LNCaP clone FGC (cell line): Measurements from ENCODE around the gene LRRC8D.

Source experiments
- DNase-seq: peaks from one replicate; pipeline ENCODE4 v3.0.0-alpha.2; 2011; ENCODE audit warnings: low read depth
- H3K4me3 ChIP-seq: 2 replicates; pipeline ENCODE4 v1.5.1; 2011; ENCODE audit warnings: mild to moderate bottlenecking, low read depth, low read length, control low read depth
- TF ChIP-seq, protein P1 (sequence below): IDR thresholded peaks from 2 replicates; pipeline ENCODE4 v1.5.1; 2012; ENCODE audit warnings: mild to moderate bottlenecking; ENCODE audit not compliant: control insufficient read depth, insufficient read depth; ENCODE audit errors: extremely low read depth

LRRC8D gene

DNA sequence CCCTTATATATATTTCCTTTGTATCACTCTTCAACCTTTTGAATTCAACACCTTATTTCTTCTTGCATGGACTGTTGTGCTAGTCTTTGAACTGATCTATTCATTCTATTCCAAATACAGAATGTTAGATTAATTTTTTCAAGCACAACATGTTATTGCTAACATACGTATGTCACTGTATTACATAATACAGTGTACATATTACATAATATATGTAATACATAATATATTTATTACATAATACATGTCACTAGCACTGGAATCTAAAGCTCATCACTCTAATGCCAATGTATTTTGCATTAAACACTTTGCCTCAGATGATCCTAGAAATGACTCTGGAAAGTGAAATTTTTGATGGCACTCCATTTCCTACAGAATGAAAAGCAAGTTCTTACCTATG, 59.8 kb downstream of the LRRC8D start:
- no peak overlapping the region for H3K4me3 ChIP-seq
- no peak for DNase-seq
- TF ChIP-seq, protein P1, sequence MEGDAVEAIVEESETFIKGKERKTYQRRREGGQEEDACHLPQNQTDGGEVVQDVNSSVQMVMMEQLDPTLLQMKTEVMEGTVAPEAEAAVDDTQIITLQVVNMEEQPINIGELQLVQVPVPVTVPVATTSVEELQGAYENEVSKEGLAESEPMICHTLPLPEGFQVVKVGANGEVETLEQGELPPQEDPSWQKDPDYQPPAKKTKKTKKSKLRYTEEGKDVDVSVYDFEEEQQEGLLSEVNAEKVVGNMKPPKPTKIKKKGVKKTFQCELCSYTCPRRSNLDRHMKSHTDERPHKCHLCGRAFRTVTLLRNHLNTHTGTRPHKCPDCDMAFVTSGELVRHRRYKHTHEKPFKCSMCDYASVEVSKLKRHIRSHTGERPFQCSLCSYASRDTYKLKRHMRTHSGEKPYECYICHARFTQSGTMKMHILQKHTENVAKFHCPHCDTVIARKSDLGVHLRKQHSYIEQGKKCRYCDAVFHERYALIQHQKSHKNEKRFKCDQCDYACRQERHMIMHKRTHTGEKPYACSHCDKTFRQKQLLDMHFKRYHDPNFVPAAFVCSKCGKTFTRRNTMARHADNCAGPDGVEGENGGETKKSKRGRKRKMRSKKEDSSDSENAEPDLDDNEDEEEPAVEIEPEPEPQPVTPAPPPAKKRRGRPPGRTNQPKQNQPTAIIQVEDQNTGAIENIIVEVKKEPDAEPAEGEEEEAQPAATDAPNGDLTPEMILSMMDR = no peak

DNA sequence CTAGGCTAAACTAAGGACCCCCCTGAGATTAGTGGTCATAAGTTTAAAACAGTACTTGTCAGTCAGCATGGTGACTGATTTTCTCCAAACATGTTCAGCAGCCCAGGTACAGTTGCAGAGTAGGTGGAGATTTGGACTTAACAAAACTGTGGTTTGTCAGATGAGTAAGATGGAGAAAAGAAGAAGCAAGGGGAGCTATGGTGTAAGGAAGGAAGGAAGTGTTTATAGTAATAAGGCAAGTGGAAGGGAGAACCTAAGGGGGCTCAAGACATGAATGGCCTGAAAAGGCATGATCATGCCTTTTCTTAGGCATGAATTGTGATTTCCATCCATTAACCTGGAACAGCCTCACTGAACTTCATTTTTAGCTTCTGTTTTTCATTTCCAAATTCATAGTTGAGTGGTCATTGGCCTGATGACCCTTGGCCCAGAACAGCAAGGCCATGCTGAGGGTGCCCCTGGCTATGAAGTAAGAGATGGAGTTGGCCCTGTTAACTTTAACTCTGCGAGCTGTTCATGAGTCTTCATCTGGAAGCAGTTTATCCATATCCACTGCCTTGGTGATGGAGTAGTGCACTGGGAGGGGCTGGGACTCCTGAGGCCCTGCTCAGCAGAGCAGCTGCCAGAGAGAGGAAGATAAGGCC, 60.7 kb downstream of the LRRC8D start:
- H3K4me3 ChIP-seq = no peak overlapping the region
- TF ChIP-seq, protein P1 = no peak
- no peak for DNase-seq

DNA sequence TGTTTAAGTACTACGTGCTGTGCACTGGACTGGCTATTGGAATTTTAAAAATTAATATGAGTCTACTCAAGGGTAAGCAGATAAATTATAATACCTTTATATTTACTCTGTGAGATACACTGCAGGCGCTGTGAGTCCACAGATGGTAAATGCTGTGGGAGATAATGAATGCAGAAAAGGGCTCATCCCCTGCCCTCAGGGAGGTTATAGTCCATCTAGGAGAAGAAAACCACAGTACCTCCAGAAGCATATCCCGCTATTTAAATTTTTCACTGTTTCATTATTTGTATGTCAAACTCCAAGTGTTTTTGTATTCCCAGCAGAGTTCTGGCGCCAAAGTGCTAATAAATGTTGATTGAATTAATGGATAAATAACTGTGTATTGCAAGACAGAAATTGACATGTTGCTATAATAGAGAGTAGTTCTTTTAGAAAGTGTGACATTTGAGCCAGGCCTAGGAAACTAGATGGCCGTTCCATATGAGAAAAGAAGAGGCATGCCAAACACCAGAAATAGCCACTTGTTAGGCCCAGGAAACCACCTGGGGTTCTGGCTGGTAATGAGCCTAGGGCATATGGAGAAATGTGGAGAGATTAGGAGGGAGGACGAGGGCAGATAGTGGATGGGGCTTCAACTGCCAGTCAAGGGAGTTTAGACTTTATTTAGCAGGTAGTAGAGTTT, 61.7 kb downstream of the LRRC8D start:
- no peak overlapping the region for H3K4me3 ChIP-seq
- DNase-seq = no peak
- TF ChIP-seq, protein P1 = no peak

DNA sequence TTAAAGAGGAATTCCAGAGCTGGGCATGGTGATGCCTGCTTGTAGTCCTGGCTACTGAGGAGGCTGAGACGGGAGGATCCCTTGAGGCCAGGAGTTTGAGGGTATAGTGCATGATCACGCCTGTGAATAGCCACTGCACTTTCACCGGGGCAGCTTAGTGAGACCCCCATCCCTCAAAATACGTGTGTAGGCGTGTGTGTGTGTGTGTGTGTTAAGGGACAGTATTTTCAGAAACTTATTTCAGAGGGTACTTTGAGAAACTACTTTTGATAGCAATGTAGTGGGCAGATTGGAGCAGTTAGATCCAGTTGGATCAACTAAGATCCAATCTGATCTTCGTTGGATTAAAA, 62.2 kb downstream of the LRRC8D start:
- H3K4me3 ChIP-seq = no peak overlapping the region
- TF ChIP-seq, protein P1 = no peak
- DNase-seq = no peak

DNA sequence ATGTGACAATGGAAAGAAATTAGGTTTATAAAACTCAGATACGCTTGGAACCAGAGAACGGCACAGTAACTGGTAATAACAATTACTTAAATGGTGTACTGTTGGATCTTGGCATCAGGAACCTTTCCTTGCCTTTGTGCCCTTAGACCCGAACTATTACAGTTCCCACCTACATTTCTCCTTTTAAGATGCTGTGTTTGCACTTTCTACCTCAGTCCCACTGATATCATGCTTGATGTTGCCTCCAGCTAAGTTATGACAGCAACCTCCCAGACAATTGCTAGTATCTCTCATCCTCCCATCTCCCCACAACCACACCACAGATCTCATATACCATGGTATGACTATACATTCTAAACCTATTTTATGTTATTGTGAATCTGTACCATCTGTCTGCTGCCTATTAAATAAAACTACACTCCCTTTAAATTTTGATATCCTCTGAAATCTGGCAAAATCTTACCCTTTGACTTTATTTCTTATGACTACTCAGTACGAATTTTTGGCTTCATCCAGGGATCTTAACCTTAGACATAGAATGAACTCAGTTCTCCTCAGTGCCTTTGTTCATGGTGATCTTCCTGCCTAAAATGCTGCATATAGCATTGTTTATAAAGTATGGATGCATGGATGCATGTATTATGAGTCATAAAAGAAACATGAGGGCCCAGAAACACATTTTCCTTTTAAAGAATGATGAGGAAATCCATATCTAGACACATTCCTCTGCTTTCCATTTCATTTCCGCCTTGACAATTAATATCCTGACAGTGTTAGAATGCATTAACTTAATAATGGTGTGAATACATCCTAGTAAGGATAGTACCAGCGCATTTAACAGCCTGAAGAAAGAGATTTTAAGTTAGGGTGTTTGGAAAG, 64.1 kb downstream of the LRRC8D start:
- H3K4me3 ChIP-seq = no peak overlapping the region
- TF ChIP-seq, protein P1 = no peak
- no peak for DNase-seq

DNA sequence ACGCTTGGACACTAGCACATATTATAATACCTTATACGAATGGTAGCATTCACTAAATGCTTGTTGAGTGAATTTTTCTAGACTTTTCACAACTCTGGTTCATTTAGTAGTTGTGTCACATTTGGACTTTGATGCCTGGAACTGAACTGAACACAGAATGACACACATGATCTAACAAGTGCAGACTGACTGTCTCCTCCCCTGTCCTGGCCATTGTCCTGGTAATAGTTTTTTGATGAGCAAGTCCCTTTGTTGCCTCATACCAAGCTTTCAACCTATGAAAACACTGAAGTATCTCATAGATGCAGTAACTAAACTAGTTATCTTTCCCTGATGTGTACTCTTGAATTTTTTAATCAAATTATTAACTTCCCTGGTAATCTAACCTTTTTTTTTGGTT, 66.4 kb downstream of the LRRC8D start:
- H3K4me3 ChIP-seq = no peak overlapping the region
- TF ChIP-seq, protein P1 = no peak
- DNase-seq = no peak
